ENCODE measurements around the gene COX17.
A peak's percentile ranks its signal among the peaks of the same experiment; 100 is the strongest.

Gene COX17

DNA sequence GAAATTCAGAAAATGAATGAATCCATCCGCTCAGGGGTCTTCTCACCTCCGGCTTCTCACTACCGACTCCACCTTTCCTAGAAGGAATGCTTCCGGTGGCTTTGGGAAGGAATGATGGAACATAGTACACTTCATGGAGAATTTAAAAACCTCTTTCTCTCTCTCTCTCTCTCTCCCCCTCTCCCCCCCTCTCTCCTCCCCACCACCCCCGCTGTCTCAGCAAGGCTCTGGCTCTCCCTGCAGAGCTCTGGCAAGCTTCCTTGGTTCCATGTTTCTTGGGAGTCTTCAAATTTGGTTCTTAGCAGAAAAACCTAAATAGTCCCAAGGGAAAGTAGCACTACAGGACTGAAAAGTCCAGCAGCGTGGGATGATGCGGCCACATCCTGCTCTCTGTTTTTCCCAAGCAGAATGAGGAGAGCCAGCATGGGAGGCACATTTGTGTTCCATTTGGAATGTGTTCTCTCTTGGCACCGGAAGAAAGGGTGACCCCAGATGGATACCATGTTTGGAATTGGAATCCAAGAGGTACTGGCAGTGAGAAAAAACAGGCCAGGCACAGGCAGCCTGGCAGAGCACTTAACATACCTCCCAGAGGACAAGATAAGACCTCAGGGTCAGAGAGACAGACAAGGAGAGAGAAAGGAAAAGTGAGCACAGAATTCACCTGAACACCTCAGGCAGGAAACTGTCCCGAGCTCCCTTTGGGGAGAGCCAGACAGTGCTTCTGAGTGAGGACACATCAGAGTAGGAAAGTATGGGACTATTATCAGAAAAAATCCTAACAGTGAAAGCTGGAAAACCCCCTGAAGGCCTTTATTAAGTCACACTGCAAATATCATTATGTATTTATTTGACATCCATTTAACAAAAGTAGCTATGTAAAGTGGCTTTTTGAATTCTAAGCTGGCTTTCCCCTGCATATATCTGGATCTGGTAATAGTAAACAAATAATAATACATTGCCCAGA lies 16.4 kb downstream of the COX17 start, which contains the start of gene POPDC2:
TSS of gene POPDC2 (minus strand) at position 116 of the 967 bp plus-strand sequence. CDS start 166 bp downstream, outside the sequence.
- Histone ChIP-seq H3K9ac (ENCODE audit: low read depth in 1 of 2, low read length in 2 of 2) (no peak within 1 kb of the TSS), H3K4me3 (ENCODE audit: low read length in 2 of 2) (peak within 1 kb of the TSS in 1 of 2 donors; percentile 10), H3K9me3 (ENCODE audit: control insufficient read depth in 2 of 2, low read length in 2 of 2) (no peaks in the 10 kb centered on the region), H3K27ac (ENCODE audit: low read depth in 2 of 2, low read length in 2 of 2) (peak within 1 kb of the TSS in 1 of 2 donors; percentile 4), H3K36me3 (ENCODE audit: control insufficient read depth in 2 of 2, insufficient read depth in 2 of 2, low read length in 2 of 2) (peaks cover 2 to 3% of the 10 kb centered on the region in 2 donors), H3K27me3 (ENCODE audit: control insufficient read depth in 2 of 2, insufficient read depth in 2 of 2, low read length in 2 of 2) (no peaks in the 10 kb centered on the region), H3K4me1 (ENCODE audit: control insufficient read depth in 2 of 2, insufficient read depth in 2 of 2, low read length in 2 of 2) (no peaks in the 10 kb centered on the region)

DNA sequence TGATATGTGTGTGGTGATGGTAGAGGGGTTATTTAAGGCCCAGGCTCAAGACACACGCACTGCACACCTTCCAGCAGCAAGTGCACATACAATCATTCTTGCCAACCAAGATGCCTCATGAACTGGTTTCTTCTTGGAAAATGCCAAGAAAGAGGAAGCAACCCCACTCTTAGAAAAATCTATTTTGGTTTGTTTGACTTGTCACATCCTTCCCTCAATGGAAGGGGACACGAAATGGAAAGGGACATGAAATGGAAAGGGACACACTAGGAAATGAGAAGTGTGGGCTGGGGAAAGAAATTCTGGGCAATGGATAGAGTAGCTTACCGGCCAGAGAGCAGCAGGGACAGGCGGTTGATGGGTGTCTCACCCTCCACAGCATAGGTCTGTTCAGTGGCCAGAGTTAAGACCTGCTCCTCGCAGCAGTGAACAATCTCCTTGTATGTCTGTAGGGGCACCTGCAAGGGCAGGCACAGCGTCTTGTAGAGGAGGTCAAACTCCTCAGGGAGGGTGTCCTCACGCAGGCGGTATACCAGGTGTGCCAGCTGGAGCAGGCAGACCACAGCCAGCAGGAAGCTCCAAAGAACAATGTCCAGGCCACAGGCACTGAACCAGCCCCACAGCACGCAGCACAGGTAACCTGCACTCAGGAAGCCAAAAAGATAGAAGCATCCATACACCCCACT lies 17.5 kb downstream of the COX17 start:
- no peak overlapping the region for H3K9ac ChIP-seq (ENCODE audit: low read depth in 1 of 2, low read length in 2 of 2)
- H3K4me3 ChIP-seq (ENCODE audit: low read length in 2 of 2): peak overlapping the region in 1 of 2 donors; percentile 10
- no peaks in the 10 kb centered on the region for H3K27me3 ChIP-seq (ENCODE audit: control insufficient read depth in 2 of 2, insufficient read depth in 2 of 2, low read length in 2 of 2)
- no peaks in the 10 kb centered on the region for H3K4me1 ChIP-seq (ENCODE audit: control insufficient read depth in 2 of 2, insufficient read depth in 2 of 2, low read length in 2 of 2)
- peaks cover 2 to 3% of the 10 kb centered on the region in 2 donors for H3K36me3 ChIP-seq (ENCODE audit: control insufficient read depth in 2 of 2, insufficient read depth in 2 of 2, low read length in 2 of 2)
- H3K9me3 ChIP-seq (ENCODE audit: control insufficient read depth in 2 of 2, low read length in 2 of 2): no peaks in the 10 kb centered on the region
- H3K27ac ChIP-seq (ENCODE audit: low read depth in 2 of 2, low read length in 2 of 2): peak overlapping the region in 1 of 2 donors; percentile 4

DNA sequence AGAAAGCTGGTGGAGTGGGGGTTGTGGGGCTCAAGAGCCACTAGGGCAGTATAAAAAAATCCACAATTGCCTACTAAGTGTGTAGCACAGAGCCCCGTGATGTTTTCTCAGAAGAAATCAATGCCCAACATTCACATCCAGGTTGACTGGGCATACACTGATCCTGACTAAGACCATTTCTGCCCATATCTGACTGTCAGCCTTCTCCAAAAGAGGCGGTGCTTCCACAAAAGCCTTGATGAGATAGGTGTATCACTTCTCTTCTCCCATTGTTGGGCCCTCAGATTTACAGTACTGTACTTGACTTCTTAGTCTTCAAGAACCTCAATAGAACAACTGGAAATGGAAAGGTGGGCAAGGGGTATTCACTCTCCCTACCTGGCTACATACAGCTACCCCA lies 18.2 kb downstream of the COX17 start:
- Histone ChIP-seq H3K27me3 (ENCODE audit: control insufficient read depth in 2 of 2, insufficient read depth in 2 of 2, low read length in 2 of 2) (no peaks in the 10 kb centered on the region), H3K4me3 (ENCODE audit: low read length in 2 of 2) (peak overlapping the region in 1 of 2 donors; percentile 10), H3K36me3 (ENCODE audit: control insufficient read depth in 2 of 2, insufficient read depth in 2 of 2, low read length in 2 of 2) (peaks cover 2 to 3% of the 10 kb centered on the region in 2 donors), H3K27ac (ENCODE audit: low read depth in 2 of 2, low read length in 2 of 2) (no peak overlapping the region), H3K9ac (ENCODE audit: low read depth in 1 of 2, low read length in 2 of 2) (no peak overlapping the region), H3K4me1 (ENCODE audit: control insufficient read depth in 2 of 2, insufficient read depth in 2 of 2, low read length in 2 of 2) (no peaks in the 10 kb centered on the region), H3K9me3 (ENCODE audit: control insufficient read depth in 2 of 2, low read length in 2 of 2) (no peaks in the 10 kb centered on the region)

DNA sequence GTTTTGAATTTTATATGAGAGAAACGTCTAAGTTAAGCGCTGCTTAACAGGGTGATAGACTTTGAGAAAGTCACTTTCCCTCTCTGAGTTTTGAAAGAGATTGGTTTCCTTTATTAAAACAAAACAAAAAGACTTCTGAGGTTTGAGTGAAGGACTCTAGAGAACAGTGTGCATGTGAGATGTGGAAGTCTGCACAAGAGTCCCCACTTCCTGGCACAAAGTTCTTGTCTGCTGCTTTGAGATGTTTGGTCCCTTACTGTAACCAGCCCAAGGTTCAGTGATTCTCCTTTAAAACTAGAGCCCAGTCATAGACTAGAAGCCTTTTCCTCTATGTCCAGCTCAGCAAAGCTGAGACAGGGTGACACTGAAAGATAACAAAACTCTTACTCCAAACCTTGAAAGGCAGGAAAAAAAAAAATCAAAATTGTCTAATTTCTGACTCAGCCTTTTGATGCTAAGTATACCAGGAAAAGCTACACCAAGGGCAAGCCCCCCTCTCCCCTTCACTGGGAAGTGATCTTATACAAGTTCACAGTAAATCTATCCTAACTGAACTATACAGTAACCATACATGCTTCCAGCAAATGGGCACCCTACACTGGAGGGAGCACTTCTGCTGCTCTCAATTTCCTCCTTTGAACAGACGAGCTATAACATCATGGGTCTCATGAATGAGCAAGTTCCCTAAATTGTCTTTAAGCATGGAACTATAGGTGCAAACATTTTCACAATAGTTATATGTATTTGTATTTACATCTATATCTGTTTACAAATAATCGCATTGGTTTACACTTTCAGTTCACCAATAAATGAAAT lies 19.1 kb downstream of the COX17 start:
- H3K9ac ChIP-seq (ENCODE audit: low read depth in 1 of 2, low read length in 2 of 2): no peak overlapping the region
- no peaks in the 10 kb centered on the region for H3K27me3 ChIP-seq (ENCODE audit: control insufficient read depth in 2 of 2, insufficient read depth in 2 of 2, low read length in 2 of 2)
- no peaks in the 10 kb centered on the region for H3K9me3 ChIP-seq (ENCODE audit: control insufficient read depth in 2 of 2, low read length in 2 of 2)
- H3K4me3 ChIP-seq (ENCODE audit: low read length in 2 of 2): no peak overlapping the region
- peaks cover 2 to 3% of the 10 kb centered on the region in 2 donors for H3K36me3 ChIP-seq (ENCODE audit: control insufficient read depth in 2 of 2, insufficient read depth in 2 of 2, low read length in 2 of 2)
- no peak overlapping the region for H3K27ac ChIP-seq (ENCODE audit: low read depth in 2 of 2, low read length in 2 of 2)
- H3K4me1 ChIP-seq (ENCODE audit: control insufficient read depth in 2 of 2, insufficient read depth in 2 of 2, low read length in 2 of 2): no peaks in the 10 kb centered on the region

DNA sequence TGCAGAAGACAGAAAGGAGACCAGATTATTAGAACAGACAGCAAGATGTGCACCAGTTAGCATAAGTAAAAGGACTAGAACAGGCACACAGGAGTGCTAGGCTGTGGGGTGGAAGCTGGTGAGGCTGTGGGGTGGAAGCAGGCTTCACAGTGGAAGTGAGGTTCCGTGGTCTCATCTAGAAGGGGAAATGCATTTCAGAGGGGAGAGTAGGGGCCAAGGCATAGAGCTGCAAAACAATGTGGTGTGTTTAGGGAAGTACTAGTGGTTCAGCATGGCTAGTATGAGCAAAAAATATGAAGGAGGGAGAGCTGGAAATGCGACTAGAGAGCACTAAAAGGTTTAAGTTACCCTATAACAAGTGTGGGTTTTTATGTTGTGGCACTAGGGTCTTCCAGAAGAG lies 23.3 kb downstream of the COX17 start:
- Histone ChIP-seq H3K27me3 (ENCODE audit: control insufficient read depth in 2 of 2, insufficient read depth in 2 of 2, low read length in 2 of 2) (no peaks in the 10 kb centered on the region), H3K9me3 (ENCODE audit: control insufficient read depth in 2 of 2, low read length in 2 of 2) (no peaks in the 10 kb centered on the region), H3K36me3 (ENCODE audit: control insufficient read depth in 2 of 2, insufficient read depth in 2 of 2, low read length in 2 of 2) (peaks cover 2 to 3% of the 10 kb centered on the region in 2 donors), H3K9ac (ENCODE audit: low read depth in 1 of 2, low read length in 2 of 2) (no peak overlapping the region), H3K4me3 (ENCODE audit: low read length in 2 of 2) (no peak overlapping the region), H3K4me1 (ENCODE audit: control insufficient read depth in 2 of 2, insufficient read depth in 2 of 2, low read length in 2 of 2) (no peaks in the 10 kb centered on the region), H3K27ac (ENCODE audit: low read depth in 2 of 2, low read length in 2 of 2) (no peak overlapping the region)

DNA sequence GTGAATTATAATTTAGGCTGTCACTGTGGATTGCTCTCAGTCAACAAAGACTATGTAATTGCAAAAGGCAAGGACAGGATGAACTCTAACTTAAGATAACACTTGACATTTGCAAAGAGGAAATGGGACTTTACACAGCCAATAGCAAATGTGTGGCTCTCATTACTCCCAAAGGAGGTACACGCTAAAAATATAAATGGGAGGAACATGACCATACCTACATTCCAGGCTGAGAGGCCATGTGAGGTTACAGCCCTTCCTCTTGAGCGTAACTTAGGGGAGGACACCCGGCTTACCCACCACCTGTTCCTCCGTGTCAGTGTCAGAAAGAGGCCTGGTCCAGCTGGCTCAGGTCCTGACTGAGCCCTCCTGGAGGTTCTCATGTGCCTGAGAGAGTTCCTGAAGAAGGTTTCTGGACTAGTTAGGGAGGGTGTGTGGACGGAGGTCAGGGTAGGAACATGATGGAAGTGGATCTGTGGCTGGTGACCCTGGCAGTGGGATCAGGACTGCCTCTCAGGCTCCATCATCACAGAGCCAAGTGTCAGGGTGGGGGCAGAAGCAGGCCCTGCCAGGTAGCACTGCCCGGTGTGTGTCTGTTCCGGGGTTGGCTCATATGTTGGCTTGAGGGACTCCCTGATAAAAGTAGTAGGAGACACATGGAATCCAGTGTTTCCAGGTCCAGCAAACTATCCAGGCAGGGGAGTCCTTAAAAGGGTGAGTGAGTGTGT lies 24.7 kb downstream of the COX17 start:
- Histone ChIP-seq H3K9me3 (ENCODE audit: control insufficient read depth in 2 of 2, low read length in 2 of 2) (no peaks in the 10 kb centered on the region), H3K27me3 (ENCODE audit: control insufficient read depth in 2 of 2, insufficient read depth in 2 of 2, low read length in 2 of 2) (no peaks in the 10 kb centered on the region), H3K4me3 (ENCODE audit: low read length in 2 of 2) (no peak overlapping the region), H3K9ac (ENCODE audit: low read depth in 1 of 2, low read length in 2 of 2) (no peak overlapping the region), H3K27ac (ENCODE audit: low read depth in 2 of 2, low read length in 2 of 2) (peak overlapping the region in 1 of 2 donors; percentile 22), H3K36me3 (ENCODE audit: control insufficient read depth in 2 of 2, insufficient read depth in 2 of 2, low read length in 2 of 2) (peaks cover 3% of the 10 kb centered on the region in 2 donors), H3K4me1 (ENCODE audit: control insufficient read depth in 2 of 2, insufficient read depth in 2 of 2, low read length in 2 of 2) (peaks cover 0 to 3% of the 10 kb centered on the region in 2 donors)

DNA sequence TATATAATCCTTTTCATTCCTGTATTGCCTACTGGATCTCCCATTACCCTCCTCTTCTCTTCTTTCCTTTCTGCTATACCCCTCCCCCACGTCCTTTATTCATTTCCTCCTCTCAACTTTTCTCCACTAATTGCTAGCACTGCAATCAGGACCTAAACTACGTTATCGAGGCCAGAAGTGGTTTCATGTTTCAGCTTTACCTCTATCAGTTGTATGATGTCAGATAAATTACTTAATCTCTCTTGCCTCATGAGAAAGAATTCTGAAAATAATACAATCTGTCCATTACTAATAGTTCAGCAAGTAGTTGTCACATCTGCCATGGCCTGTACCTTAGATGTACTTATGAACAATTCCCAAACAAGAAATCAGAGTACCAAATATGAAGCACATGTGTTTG lies 27.4 kb downstream of the COX17 start:
- Histone ChIP-seq H3K4me1 (ENCODE audit: control insufficient read depth in 2 of 2, insufficient read depth in 2 of 2, low read length in 2 of 2) (peaks cover 0 to 3% of the 10 kb centered on the region in 2 donors), H3K27ac (ENCODE audit: low read depth in 2 of 2, low read length in 2 of 2) (no peak overlapping the region), H3K4me3 (ENCODE audit: low read length in 2 of 2) (no peak overlapping the region), H3K9ac (ENCODE audit: low read depth in 1 of 2, low read length in 2 of 2) (no peak overlapping the region), H3K36me3 (ENCODE audit: control insufficient read depth in 2 of 2, insufficient read depth in 2 of 2, low read length in 2 of 2) (peaks cover 0 to 3% of the 10 kb centered on the region in 2 donors), H3K9me3 (ENCODE audit: control insufficient read depth in 2 of 2, low read length in 2 of 2) (no peaks in the 10 kb centered on the region), H3K27me3 (ENCODE audit: control insufficient read depth in 2 of 2, insufficient read depth in 2 of 2, low read length in 2 of 2) (no peaks in the 10 kb centered on the region)

DNA sequence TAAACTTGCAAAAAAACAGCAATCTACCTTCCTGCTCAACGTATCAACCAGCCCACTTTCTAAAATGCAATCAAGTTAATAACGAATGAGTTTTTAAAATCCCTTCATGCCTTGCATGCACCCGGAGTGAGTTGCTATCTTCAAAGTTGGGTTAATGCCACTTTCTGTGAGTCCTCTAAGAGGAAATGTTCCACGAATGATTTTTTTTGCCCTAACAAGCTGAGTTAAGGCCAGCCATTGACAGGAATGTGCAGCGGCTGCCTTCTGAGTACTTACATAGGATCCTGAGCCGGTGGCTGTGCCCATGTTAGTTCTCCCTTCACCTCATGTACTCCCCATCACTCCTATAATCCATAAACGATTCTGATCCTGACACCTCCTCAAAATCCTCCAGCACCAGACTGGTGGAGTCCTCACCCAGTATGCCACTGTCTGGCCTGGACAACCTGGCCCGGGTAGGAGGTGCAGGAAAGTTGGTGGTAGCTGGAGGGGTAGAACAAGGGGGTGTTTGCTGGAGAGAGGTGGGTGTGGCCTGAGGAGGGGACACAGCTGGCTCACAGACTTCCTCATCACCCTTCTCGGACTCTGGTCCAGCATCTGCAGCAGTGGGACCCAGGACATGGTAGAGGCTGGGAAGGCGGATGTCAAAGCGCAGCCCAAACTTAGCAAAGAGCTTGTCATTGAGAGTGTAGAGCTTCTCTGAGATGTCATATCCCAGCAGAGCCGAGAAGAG lies 29.2 kb downstream of the COX17 start:
- peaks cover 0 to 3% of the 10 kb centered on the region in 2 donors for H3K4me1 ChIP-seq (ENCODE audit: control insufficient read depth in 2 of 2, insufficient read depth in 2 of 2, low read length in 2 of 2)
- peak overlapping the region; percentile 44 to 61 for H3K27ac ChIP-seq (ENCODE audit: low read depth in 2 of 2, low read length in 2 of 2)
- peaks cover 0 to 3% of the 10 kb centered on the region in 2 donors for H3K36me3 ChIP-seq (ENCODE audit: control insufficient read depth in 2 of 2, insufficient read depth in 2 of 2, low read length in 2 of 2)
- no peaks in the 10 kb centered on the region for H3K9me3 ChIP-seq (ENCODE audit: control insufficient read depth in 2 of 2, low read length in 2 of 2)
- no peak overlapping the region for H3K9ac ChIP-seq (ENCODE audit: low read depth in 1 of 2, low read length in 2 of 2)
- H3K27me3 ChIP-seq (ENCODE audit: control insufficient read depth in 2 of 2, insufficient read depth in 2 of 2, low read length in 2 of 2): no peaks in the 10 kb centered on the region
- H3K4me3 ChIP-seq (ENCODE audit: low read length in 2 of 2): no peak overlapping the region

DNA sequence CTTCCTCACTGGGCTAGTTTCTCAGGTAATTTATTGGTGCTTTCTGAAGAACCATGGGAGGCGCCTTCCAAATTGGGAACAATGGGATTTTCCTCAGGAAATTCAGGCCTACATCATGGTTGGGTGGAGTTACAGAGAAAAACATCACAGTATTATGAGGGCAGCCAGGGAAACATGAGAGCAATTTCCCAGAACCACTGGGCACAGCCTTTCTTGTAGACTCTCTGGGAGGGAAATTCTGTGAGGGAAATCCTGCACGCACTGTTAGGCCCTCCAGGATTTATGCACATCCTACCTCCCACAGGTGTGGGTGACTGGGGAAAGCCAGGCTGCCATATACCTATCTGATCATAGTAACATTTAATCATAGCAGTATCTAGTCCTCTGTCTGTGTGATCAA lies 30.0 kb downstream of the COX17 start:
- Histone ChIP-seq H3K4me3 (ENCODE audit: low read length in 2 of 2) (no peak overlapping the region), H3K9me3 (ENCODE audit: control insufficient read depth in 2 of 2, low read length in 2 of 2) (no peaks in the 10 kb centered on the region), H3K36me3 (ENCODE audit: control insufficient read depth in 2 of 2, insufficient read depth in 2 of 2, low read length in 2 of 2) (peaks cover under 1 to 3% of the 10 kb centered on the region in 2 donors), H3K4me1 (ENCODE audit: control insufficient read depth in 2 of 2, insufficient read depth in 2 of 2, low read length in 2 of 2) (peaks cover 0 to 3% of the 10 kb centered on the region in 2 donors), H3K27me3 (ENCODE audit: control insufficient read depth in 2 of 2, insufficient read depth in 2 of 2, low read length in 2 of 2) (no peaks in the 10 kb centered on the region), H3K9ac (ENCODE audit: low read depth in 1 of 2, low read length in 2 of 2) (no peak overlapping the region), H3K27ac (ENCODE audit: low read depth in 2 of 2, low read length in 2 of 2) (peak overlapping the region; percentile 44 to 61)
